Thoracic aorta endothelial cell (primary cell): ENCODE results near the gene STX2. TPM values are rescaled to one million over a fixed set of nuclear protein-coding genes. Genes with fewer than 3 reads are reported as not detected.

Experiments used
- small RNA-seq: library from RNA; depleted of rRNA; stranded (forward); fragments of <200 nt; gene quantifications from one replicate; pipeline ENCODE3, GENCODE V24; 2012
- total RNA-seq: library from RNA; depleted of rRNA; stranded (reverse); fragments of >200 nt; gene quantifications from 2 replicates; pipeline ENCODE4 v1.2.3, GENCODE V29; 2012

Gene STX2
- 49.1 and 51.4 TPM in 2 replicates for total RNA-seq

GRCh38 chr12:130838951-130839769 lies at the start of gene STX2:
TSS of gene STX2 (minus strand) at chr12:130839250. CDS start at chr12:130839099, 151 bp downstream.

GRCh38 chr12:130871286-130872178 lies 32.5 kb upstream of the STX2 start, which contains the start of gene RAN:
TSS of gene RAN (plus strand) at chr12:130872066. CDS start at chr12:130872594, 528 bp downstream.

Small RNA genes lying within 50 kb of the gene (small RNA-seq; reads per million reads assigned to genes)
- gene RNU6-1077P = not detected

Other genes starting within 250 kb of the STX2 start
- not detected in 2 replicates for gene RIMBP2, start 123.0 kb downstream of the STX2 start, total RNA-seq
- 997 and 1,151 TPM in 2 replicates for gene RAN, start 32.8 kb upstream of the STX2 start, total RNA-seq
- under 0.01 TPM in 1 of 2 replicates, not detected in the other for gene ADGRD1, start 114.7 kb upstream of the STX2 start, total RNA-seq